ENCODE data around the gene SH3RF2.
"Not testable (repeated sequence)": the region's sequence is repeated elsewhere in the genome, so short reads cannot be mapped to it uniquely, and the experiment has no call there.

Gene SH3RF2, protein sequence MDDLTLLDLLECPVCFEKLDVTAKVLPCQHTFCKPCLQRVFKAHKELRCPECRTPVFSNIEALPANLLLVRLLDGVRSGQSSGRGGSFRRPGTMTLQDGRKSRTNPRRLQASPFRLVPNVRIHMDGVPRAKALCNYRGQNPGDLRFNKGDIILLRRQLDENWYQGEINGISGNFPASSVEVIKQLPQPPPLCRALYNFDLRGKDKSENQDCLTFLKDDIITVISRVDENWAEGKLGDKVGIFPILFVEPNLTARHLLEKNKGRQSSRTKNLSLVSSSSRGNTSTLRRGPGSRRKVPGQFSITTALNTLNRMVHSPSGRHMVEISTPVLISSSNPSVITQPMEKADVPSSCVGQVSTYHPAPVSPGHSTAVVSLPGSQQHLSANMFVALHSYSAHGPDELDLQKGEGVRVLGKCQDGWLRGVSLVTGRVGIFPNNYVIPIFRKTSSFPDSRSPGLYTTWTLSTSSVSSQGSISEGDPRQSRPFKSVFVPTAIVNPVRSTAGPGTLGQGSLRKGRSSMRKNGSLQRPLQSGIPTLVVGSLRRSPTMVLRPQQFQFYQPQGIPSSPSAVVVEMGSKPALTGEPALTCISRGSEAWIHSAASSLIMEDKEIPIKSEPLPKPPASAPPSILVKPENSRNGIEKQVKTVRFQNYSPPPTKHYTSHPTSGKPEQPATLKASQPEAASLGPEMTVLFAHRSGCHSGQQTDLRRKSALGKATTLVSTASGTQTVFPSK

GRCh38 chr5:145936401-145937131 lies at the start of gene SH3RF2:
SH3RF2 (plus strand) TSS chr5:145936578; CDS start chr5:145937929, 1,351 bp downstream.
- DNase-seq: no peak

GRCh38 chr5:145887217-145887616 lies 49.2 kb upstream of the SH3RF2 start:
- DNase-seq: no peak

- no peak for DNase-seq
These were observed 48.3 kb upstream of the SH3RF2 start for GRCh38 chr5:145887976-145888574.

GRCh38 chr5:145889611-145890010 lies 46.8 kb upstream of the SH3RF2 start:
- DNase-seq: no peak

DNA sequence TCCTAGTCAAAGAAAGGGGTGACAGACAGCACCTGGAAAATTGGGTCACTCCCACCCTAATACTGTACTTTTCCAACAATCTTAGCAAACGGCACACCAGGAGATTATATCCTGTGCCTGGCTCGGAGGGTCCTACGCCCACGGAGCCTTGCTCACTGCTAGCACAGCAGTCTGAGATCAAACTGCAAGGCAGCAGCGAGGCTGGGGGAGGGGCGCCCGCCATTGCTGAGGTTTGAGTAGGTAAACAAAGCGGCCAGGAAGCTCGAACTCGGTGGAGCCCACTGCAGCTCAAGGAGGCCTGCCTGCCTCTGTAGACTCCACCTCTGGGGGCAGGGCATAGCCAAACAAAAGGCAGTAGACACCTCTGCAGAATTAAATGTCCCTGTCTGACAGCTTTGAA lies 45.0 kb upstream of the SH3RF2 start:
- DNase-seq: not testable (repeated sequence)

- DNase-seq: no peak
These were observed 38.2 kb upstream of the SH3RF2 start for GRCh38 chr5:145898171-145898570.

GRCh38 chr5:145902421-145902820 lies 34.0 kb upstream of the SH3RF2 start:
- DNase-seq: no peak

GRCh38 chr5:145903113-145903512 lies 33.3 kb upstream of the SH3RF2 start:
- no peak for DNase-seq

DNA sequence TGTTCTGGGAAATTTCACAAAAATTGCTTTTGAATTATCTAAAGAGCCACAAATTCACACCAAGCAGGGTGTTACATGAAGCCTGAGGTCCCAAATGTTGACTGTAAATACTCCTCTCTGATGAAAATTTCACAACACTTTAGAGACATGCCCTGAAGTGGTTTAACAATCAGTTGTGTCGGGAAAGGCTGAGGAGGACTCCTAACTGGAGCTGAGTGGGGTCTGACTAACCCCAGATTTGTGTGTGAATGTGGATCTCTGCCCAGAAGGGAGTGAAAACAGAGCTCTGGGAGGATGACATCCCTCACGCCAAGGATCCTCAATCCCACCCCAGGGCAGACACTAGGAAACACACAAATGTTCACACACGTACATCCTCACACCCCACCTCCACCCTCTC lies 32.5 kb upstream of the SH3RF2 start:
- no peak for DNase-seq

DNA sequence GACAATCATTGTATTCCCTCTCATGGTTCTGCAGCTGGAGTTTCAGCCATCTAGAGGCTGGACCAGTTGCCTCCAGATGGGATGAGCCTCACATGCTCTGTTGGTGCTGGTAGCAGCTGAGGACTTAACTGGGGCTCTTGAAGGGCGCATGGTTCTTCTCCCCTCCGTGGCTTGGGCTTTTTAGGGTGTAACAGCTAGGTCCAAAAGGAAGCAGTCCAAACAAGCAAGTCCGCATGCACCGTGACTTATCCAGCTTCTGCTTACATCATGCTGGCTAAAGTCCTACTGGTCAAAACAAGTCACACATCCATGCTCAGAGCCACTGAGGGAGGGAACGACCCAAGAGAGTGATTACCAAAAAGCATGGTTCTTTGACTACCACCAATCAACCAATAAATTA lies 31.6 kb upstream of the SH3RF2 start:
- DNase-seq: no peak

DNA sequence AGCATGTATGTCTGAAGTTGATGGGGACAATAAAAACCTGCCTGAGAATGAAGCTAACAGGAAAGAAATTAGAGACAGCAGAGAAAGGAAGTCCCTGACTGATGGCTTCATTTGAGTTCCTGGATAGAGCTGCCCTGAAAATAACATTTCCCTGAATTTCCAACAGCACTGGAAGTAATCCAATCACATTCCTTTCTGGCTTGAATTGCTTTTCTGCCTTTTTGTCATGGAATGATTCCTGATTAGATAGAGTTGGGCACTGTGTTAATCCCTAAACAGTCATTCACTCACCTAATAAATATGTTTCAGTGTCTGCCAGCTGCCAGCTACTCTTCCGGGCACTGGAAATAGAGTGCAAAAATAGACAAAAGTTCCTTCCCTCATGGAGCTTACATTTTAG lies 30.0 kb upstream of the SH3RF2 start:
- no peak for DNase-seq

DNA sequence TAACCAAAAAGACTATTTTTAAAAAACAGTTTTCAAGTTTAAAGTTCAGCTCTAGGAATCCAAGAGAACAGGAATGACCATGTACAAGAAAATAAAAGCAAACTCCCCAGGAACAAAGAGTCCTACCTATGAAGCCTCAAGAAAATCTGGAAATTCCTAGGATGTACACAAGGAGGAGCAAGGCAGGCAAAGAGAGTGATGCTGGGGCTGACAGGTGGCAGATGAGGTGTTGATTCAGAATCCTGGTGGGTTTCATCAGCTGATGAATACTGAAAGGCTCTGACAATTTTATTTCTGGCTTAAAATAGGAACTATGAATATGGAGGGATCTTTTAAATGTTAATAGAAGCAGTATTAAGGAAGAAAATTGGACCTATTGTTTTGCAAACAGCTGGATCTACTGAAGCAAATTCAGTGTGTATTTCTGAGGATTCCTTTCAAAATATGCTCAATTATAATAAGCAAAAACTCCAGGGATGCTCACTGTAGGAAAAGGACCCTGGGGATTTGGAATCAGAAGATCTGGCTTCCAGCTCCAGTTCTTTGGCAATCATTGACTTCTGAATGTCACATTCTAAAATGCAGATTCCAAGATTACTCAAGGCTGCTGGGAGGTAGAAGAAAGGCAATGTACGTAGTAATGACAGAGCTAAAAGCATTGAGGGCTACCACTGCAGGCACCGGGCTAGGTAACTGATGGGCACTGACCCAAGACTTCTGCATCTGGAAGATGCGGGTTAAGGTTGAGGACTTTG lies 28.0 kb upstream of the SH3RF2 start:
- no peak for DNase-seq

GRCh38 chr5:145911164-145911563 lies 25.2 kb upstream of the SH3RF2 start:
- no peak for DNase-seq

DNA sequence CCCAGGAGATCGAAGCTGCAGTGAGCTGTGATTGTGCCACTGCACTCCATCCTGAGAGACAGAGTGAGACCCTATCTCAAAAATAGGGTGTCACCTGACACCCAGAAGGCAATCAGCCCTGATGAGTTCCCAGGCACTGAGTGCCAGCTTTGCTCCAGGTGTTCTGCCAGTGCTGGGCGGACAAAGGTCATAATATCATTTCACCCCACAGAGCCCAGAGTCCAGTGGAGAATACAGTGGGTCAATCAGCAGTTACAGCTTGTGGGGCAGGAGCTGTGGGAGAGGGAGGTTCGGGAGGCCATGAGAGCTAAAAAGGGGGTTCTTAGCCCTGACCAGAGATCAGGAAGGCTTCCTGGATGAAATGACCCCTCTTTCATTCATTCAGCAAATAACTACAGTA lies 24.4 kb upstream of the SH3RF2 start:
- no peak for DNase-seq

GRCh38 chr5:145912594-145912993 lies 23.8 kb upstream of the SH3RF2 start:
- DNase-seq: no peak

GRCh38 chr5:145913701-145914100 lies 22.7 kb upstream of the SH3RF2 start:
- no peak for DNase-seq

DNA sequence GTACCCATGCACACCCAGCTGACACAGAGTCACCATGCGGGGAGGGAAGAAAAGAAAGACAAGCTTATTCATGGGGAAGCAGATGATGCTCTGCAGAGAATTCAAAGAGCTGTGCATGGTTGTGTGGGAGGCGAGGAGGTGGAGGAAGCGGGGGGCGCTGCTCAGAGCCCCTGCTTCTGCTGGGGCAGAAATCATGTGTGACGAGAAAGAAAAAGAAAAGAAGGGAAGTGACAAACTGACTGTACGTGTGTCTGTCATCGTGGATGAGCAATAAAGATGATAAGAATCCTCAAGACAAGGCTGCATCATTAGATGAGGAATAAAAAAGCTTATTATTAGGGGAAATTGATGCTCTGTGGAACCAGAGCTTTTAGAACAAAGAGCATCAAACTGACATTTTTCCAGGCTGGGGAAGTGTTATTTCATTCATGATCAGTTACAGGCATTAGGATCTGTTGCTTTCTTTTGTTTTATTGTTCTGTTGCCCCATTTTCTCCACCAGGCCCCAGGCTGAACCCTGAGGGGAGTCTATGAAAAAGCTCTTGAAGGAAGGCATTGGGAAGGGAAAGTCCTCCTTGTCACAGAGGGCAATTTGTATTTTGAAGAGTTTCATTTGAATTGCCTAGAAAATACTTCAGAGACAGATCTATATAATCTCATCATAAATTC lies 20.3 kb upstream of the SH3RF2 start:
- no peak for DNase-seq

DNA sequence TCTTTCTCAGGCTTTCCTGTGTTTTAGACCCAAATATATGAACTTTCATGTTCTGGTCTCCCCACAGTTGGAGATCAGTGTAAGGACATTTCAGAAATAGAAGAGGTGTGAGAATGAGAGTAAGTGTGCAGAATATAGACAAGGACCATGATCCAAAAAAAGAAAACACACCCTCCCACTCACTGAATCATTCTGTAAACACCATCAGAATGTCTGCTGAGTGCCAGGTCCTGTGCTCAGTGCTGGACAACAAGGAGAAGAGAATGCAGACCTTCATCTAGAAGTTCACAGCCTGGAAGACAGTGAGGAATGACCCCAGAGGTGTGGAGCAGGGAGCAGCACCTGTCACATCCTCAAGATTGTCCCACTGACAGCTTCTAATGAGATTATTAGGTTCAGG lies 19.1 kb upstream of the SH3RF2 start:
- DNase-seq: no peak

DNA sequence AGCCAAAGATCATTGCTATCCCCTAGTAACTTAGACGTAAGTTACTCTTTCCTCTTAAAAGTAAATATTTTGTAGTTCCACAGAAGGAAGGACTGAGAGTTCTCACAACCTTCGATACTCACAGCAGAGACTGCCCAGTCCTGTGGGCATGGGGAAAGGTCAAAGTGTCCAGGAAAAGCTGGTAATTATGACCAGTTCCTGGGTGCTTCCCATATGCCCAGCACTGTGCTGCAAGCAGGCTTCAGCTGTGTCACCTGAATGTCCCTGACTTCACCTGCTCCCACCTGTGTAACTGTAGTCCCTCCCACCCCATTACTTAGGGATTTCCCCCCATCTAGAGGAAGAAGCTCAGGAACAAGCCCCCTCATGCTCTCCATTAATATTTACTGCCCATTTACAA lies 18.0 kb upstream of the SH3RF2 start:
- DNase-seq: no peak

DNA sequence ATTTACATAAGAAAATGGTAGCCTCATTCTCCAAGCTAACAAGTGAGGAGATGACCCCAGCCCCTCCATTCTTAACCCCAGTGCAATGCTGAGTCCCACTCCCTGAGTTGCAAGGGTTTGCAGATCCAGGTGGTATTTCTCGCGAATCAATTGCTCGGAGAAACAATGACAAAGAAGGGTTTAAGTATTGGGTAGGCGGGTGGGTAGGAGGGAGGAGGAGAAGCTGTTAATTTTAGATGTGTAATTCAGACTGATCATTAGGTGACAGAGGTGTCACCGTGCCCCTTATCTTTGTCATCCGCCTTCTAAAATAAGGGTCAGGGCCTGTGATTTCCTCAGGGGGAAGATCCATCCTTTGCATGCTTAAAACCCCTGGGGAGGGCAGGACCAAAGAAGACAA lies 17.0 kb upstream of the SH3RF2 start:
- DNase-seq: no peak

GRCh38 chr5:145920542-145921210 lies 15.7 kb upstream of the SH3RF2 start:
- DNase-seq: no peak
